Activated CD4-positive, alpha-beta T cell treated with anti-CD3 and anti-CD28 coated beads for 36 hours (primary cell): ENCODE measurements around the gene G6PC2. TPM values are rescaled to one million over a fixed set of nuclear protein-coding genes. Genes with fewer than 3 reads are reported as not detected.
A peak's percentile ranks its signal among the peaks of the same experiment; 100 is the strongest.
"Not testable (repeated sequence)": the region's sequence is repeated elsewhere in the genome, so short reads cannot be mapped to it uniquely, and the experiment has no call there.

Source experiments
- ATAC-seq: fragments of 200-7000 bp; cut with Tn5 transposase; one replicate; pipeline ENCODE4 v1.10.0; 2021; ENCODE audit warnings: mild to moderate bottlenecking, moderate library complexity
- CTCF ChIA-PET: fragments of 350-600 bp; sonication (Branson Sonifier 250); formaldehyde crosslinking; loops from one replicate; lab custom pipeline; 2021; ENCODE audit warnings: antibody characterized with exemption; lab: Charles Lee
- POLR2A ChIA-PET: fragments of 350-600 bp; sonication (Branson Sonifier 250); formaldehyde crosslinking; loops from one replicate; lab custom pipeline; 2021; ENCODE audit warnings: antibody characterized with exemption, inconsistent platforms; lab: Charles Lee
- DNase-seq: peaks from one replicate; pipeline ENCODE4 v3.0.0-alpha.2; 2020
- H3K27ac Mint-ChIP-seq: one replicate; pipeline ENCODE4 v1.8.0; 2021; ENCODE audit warnings: mixed read lengths
- H3K27me3 Mint-ChIP-seq: one replicate; pipeline ENCODE4 v1.8.0; 2021; ENCODE audit warnings: mixed read lengths
- H3K36me3 Mint-ChIP-seq: one replicate; pipeline ENCODE4 v1.8.0; 2021; ENCODE audit warnings: low read depth, mixed read lengths
- H3K4me1 Mint-ChIP-seq: one replicate; pipeline ENCODE4 v1.8.0; 2021; ENCODE audit warnings: mixed read lengths
- H3K4me3 Mint-ChIP-seq: one replicate; pipeline ENCODE4 v1.8.0; 2021; ENCODE audit warnings: mild to moderate bottlenecking, moderate library complexity, mixed read lengths
- H3K9me3 Mint-ChIP-seq: one replicate; pipeline ENCODE4 v1.8.0; 2021; ENCODE audit warnings: low read depth, mixed read lengths
- intact Hi-C, 2 experiments: fragments of 100-400 bp; cut with DNase I in 1 of 2; cut with micrococcal nuclease in 1 of 2; formaldehyde crosslinking; loops; one replicate each; pipeline versions ENCODE4 v1.14.2 to v1.15.1; 2022 to 2024; cut with DNase I, micrococcal nuclease
- total RNA-seq, 2 experiments: library from RNA; stranded (reverse); gene quantifications; one replicate each; pipeline ENCODE4 v1.2.3, GENCODE V29; 2021

Gene G6PC2
- total RNA-seq, 2 experiments from 2014 or later, result not detected

GRCh38 chr2:168882163-168882562, 18.9 kb upstream of the G6PC2 start:
- DNase-seq, H3K27ac Mint-ChIP-seq, H3K27me3 Mint-ChIP-seq, ATAC-seq, CTCF ChIA-PET, H3K9me3 Mint-ChIP-seq, intact Hi-C loops, POLR2A ChIA-PET, H3K4me3 Mint-ChIP-seq: not testable (repeated sequence)
- Mint-ChIP-seq H3K4me1 (peaks cover 18% of the 10 kb centered on the region), H3K36me3 (peaks cover 20% of the 10 kb centered on the region)

- no peaks in the 10 kb centered on the region for H3K27me3 Mint-ChIP-seq
- H3K4me3 Mint-ChIP-seq, result no peak overlapping the region
- no peak overlapping the region for H3K27ac Mint-ChIP-seq
- ChIA-PET CTCF (no interaction called here), POLR2A (no interaction called here)
- H3K9me3 Mint-ChIP-seq, result no peaks in the 10 kb centered on the region
- peak; percentile 76 for ATAC-seq
- intact Hi-C loops, result loop anchor here in 1 of 2 experiments (5.0 kb wide), 1 partner anchor 673 kb away; no protein-coding TSS in a partner anchor
- H3K4me1 Mint-ChIP-seq, result peaks cover 22% of the 10 kb centered on the region
- peaks cover 26% of the 10 kb centered on the region for H3K36me3 Mint-ChIP-seq
- DNase-seq, result peak; percentile 6
Observed at GRCh38 chr2:168884975-168885374, 16.1 kb upstream of the G6PC2 start.

GRCh38 chr2:168889635-168890005, 11.5 kb upstream of the G6PC2 start:
- ChIA-PET CTCF (interaction anchor here (0.7 to 1.3 kb wide), 3 partner anchors 12 to 23 kb away, joined by 3 to 4 read pairs (median 3); no protein-coding TSS in a partner anchor), POLR2A (interaction anchor here (0.6 kb wide), 1 partner anchor 25 kb away, joined by 3 read pairs; no protein-coding TSS in a partner anchor)
- Mint-ChIP-seq H3K27ac (peak overlapping the region; percentile 86), H3K27me3 (no peaks in the 10 kb centered on the region), H3K4me3 (peak overlapping the region; percentile 84), H3K9me3 (no peaks in the 10 kb centered on the region), H3K36me3 (peaks cover 25% of the 10 kb centered on the region), H3K4me1 (peaks cover 18% of the 10 kb centered on the region)
- no peak for ATAC-seq
- intact Hi-C loops, result loop anchor here (2.0 to 5.0 kb wide), 4 partner anchors 25 to 677 kb away; partner anchors contain the start of gene LRP2 (in 1 of the 2)
- DNase-seq, result no peak

GRCh38 chr2:168890006-168890782, 10.9 kb upstream of the G6PC2 start, which contains the start of gene SPC25:
TSS of gene SPC25 (minus strand) at chr2:168890430. CDS start at chr2:168889519, 911 bp downstream.
- H3K4me3 Mint-ChIP-seq, result peak within 1 kb of the TSS; percentile 84
- H3K27ac Mint-ChIP-seq, result peak within 1 kb of the TSS; percentile 86
- H3K36me3 Mint-ChIP-seq, result peaks cover 22% of the 10 kb centered on the region
- CTCF ChIA-PET, result interaction anchor here (1.1 to 1.3 kb wide), 2 partner anchors 12 to 23 kb away, joined by 3 to 4 read pairs; no protein-coding TSS in a partner anchor
- H3K27me3 Mint-ChIP-seq, result no peaks in the 10 kb centered on the region
- peak; percentile 94 for DNase-seq
- intact Hi-C loops, result loop anchor here (2.0 to 5.0 kb wide), 3 partner anchors 25 to 473 kb away; partner anchors contain the start of gene LRP2 (in 1 of the 2)
- no peaks in the 10 kb centered on the region for H3K9me3 Mint-ChIP-seq
- POLR2A ChIA-PET, result interaction anchor here (0.6 kb wide), 1 partner anchor 24 kb away, joined by 3 read pairs; no protein-coding TSS in a partner anchor
- ATAC-seq, result peak; percentile 100
- H3K4me1 Mint-ChIP-seq, result peaks cover 14% of the 10 kb centered on the region

DNA sequence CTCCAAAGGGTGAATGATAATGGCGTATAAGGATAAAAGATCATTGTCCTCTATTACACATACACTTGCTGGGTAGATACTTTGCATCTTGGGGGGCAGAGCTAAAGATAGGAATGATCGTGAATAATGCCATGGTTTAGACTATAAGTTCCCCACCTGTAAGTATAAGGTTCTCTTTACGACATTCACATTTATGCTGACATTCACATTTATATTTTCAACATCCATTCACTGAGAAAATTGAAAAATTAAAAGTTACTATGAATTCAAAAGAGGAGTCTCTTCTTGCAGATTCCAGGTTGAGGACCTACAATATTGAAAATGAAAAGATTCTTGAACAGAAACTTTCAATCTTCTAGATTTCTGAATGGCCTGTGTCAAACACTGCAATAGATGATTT, 8.8 kb upstream of the G6PC2 start:
- ChIA-PET POLR2A (no interaction called here), CTCF (interaction anchor here (1.2 to 1.5 kb wide), 2 partner anchors 51 to 546 kb away, joined by 3 to 4 read pairs; no protein-coding TSS in a partner anchor)
- Mint-ChIP-seq H3K27ac (no peak overlapping the region), H3K4me3 (no peak overlapping the region), H3K36me3 (peaks cover 11% of the 10 kb centered on the region), H3K27me3 (no peaks in the 10 kb centered on the region), H3K9me3 (no peaks in the 10 kb centered on the region), H3K4me1 (peaks cover 9% of the 10 kb centered on the region)
- intact Hi-C loops, result loop anchor here in 1 of 2 experiments (5.0 kb wide), 1 partner anchor 50 kb away; no protein-coding TSS in a partner anchor
- ATAC-seq (no peak), DNase-seq (no peak)

DNA sequence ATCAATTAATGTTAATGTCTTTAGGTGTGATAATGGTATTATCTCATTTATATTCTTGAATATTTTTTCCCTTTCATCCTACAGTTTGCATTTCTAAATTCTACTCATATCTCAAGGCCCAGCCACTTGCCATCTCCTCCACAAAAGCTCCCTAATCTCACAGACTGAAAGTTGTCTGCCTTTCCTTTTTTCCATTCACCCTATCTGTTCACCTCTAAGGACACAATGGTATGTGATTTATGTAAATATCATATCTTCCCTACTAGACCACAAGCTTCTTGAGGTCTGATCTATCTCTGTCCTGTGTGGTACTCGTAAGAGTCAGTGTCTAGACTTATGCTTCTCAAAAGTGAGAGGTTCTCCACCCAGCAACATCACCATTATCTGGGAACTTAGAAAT, 7.0 kb upstream of the G6PC2 start:
- ChIA-PET POLR2A (no interaction called here), CTCF (no interaction called here)
- H3K27me3 Mint-ChIP-seq, result no peaks in the 10 kb centered on the region

DNA sequence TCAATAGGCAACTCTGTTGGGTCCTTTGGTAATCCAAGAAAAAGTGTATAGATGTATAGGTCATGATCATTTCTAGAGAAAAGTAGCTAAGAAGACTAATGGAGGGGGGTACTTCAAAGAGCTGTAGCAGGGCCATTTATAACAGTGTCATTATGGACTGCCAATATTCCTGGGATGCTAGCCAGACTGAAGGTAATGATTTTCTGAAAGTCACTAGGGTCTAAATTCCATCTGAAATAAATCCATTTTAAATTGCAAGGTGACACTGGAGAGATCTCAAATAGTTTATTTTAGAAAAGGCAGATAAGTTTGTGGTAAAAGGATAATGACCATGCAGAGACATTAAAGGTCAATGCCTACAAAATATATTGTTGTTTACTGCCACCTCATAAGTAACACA, 6.4 kb upstream of the G6PC2 start:
- ChIA-PET CTCF (interaction anchor here (0.7 kb wide), 1 partner anchor 202 kb away, joined by 3 read pairs; no protein-coding TSS in a partner anchor), POLR2A (no interaction called here)
- Mint-ChIP-seq H3K4me1 (peaks cover 5% of the 10 kb centered on the region), H3K4me3 (no peak overlapping the region), H3K27me3 (no peaks in the 10 kb centered on the region), H3K27ac (no peak overlapping the region), H3K36me3 (peaks cover 4% of the 10 kb centered on the region), H3K9me3 (no peaks in the 10 kb centered on the region)
- DNase-seq (no peak), ATAC-seq (no peak)
- intact Hi-C loops, result loop anchor here in 1 of 2 experiments (5.0 kb wide), 1 partner anchor 48 kb away; no protein-coding TSS in a partner anchor

More for the DNA sequence above, 7.0 kb upstream of the G6PC2 start:
- ATAC-seq (no peak), DNase-seq (no peak)
- Mint-ChIP-seq H3K27ac (no peak overlapping the region), H3K4me1 (peaks cover 9% of the 10 kb centered on the region), H3K9me3 (no peaks in the 10 kb centered on the region), H3K36me3 (peaks cover 6% of the 10 kb centered on the region), H3K4me3 (no peak overlapping the region)
- intact Hi-C loops, result loop anchor here in 1 of 2 experiments (5.0 kb wide), 1 partner anchor 48 kb away; no protein-coding TSS in a partner anchor

DNA sequence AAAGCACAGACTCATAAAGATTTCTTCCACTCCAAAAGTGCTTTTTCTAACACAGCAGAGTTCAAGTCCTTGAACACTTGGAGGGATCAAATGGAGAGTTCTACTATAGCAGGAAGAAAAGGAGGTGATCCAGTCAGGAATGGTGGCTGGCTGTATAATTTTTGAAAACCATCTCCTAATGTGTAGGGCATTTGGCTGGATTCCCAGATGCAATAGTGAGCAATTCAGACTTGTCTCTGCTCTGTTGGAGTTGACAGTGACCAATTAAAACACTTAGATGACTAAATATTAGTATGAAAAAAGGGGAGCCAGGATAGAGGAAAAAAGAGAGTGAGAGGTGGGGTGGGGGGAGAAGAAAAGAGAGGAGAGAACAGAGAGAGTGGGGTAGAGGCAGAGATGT, 5.3 kb upstream of the G6PC2 start:
- Mint-ChIP-seq H3K27ac (no peak overlapping the region), H3K4me1 (peaks cover 1% of the 10 kb centered on the region), H3K9me3 (no peaks in the 10 kb centered on the region), H3K36me3 (no peaks in the 10 kb centered on the region), H3K4me3 (no peak overlapping the region), H3K27me3 (no peaks in the 10 kb centered on the region)
- ChIA-PET POLR2A (no interaction called here), CTCF (no interaction called here)
- no peak for DNase-seq
- intact Hi-C loops, result no loop called here
- no peak for ATAC-seq

GRCh38 chr2:168896783-168897182, 4.3 kb upstream of the G6PC2 start:
- ChIA-PET POLR2A (no interaction called here), CTCF (interaction anchor here (1.4 kb wide), 1 partner anchor 10 kb away, joined by 3 read pairs; no protein-coding TSS in a partner anchor)
- no peaks in the 10 kb centered on the region for H3K9me3 Mint-ChIP-seq
- H3K4me3 Mint-ChIP-seq, result no peak overlapping the region
- no peaks in the 10 kb centered on the region for H3K36me3 Mint-ChIP-seq
- intact Hi-C loops, result no loop called here
- no peaks in the 10 kb centered on the region for H3K4me1 Mint-ChIP-seq
- H3K27ac Mint-ChIP-seq, result no peak overlapping the region
- ATAC-seq (no peak), DNase-seq (no peak)
- no peaks in the 10 kb centered on the region for H3K27me3 Mint-ChIP-seq

- Mint-ChIP-seq H3K36me3 (no peaks in the 10 kb centered on the region), H3K27me3 (no peaks in the 10 kb centered on the region), H3K4me3 (no peak overlapping the region), H3K4me1 (no peaks in the 10 kb centered on the region), H3K9me3 (no peaks in the 10 kb centered on the region), H3K27ac (no peak overlapping the region)
- ChIA-PET CTCF (interaction anchor here (1.4 kb wide), 1 partner anchor 9 kb away, joined by 3 read pairs; no protein-coding TSS in a partner anchor), POLR2A (no interaction called here)
- DNase-seq (no peak), ATAC-seq (no peak)
- intact Hi-C loops, result no loop called here
Observed at GRCh38 chr2:168897449-168897848, 3.6 kb upstream of the G6PC2 start.

DNA sequence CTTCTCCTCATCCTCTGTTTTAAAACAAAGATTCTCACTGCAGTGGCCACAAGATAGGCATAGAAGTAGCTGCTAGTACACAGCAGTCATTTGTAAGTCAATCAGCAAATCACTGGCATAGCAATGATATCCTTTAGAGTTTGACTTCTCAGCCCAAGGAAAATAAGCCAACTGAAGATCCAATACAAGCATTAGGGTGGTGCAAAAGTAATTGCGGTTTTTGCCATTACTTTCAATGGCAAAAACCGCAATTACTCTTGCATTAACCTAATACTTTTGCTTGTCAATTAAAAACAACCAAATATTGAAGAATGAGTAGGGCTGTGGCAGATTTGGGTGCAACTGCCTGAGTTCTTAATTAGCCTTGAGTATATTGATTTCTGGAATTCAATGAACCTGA, 2.8 kb downstream of the G6PC2 start:
- Mint-ChIP-seq H3K4me1 (no peaks in the 10 kb centered on the region), H3K9me3 (no peaks in the 10 kb centered on the region), H3K27ac (no peak overlapping the region), H3K27me3 (peaks cover 5% of the 10 kb centered on the region), H3K36me3 (no peaks in the 10 kb centered on the region), H3K4me3 (no peak overlapping the region)
- intact Hi-C loops, result no loop called here
- POLR2A ChIA-PET, result no interaction called here
- CTCF ChIA-PET, result no interaction called here
- ATAC-seq (no peak), DNase-seq (no peak)
